ENCODE results near the gene INPP4A. TPM values are rescaled to one million over a fixed set of nuclear protein-coding genes. Genes with fewer than 3 reads are reported as not detected.

INPP4A gene
- total and polyA plus RNA-seq, 9 of the 15 experiments (the other 6 are each of a cell fraction or from before 2014, with no cell fraction given) = 1.8 to 15.7 (median 8.3) TPM

DNA sequence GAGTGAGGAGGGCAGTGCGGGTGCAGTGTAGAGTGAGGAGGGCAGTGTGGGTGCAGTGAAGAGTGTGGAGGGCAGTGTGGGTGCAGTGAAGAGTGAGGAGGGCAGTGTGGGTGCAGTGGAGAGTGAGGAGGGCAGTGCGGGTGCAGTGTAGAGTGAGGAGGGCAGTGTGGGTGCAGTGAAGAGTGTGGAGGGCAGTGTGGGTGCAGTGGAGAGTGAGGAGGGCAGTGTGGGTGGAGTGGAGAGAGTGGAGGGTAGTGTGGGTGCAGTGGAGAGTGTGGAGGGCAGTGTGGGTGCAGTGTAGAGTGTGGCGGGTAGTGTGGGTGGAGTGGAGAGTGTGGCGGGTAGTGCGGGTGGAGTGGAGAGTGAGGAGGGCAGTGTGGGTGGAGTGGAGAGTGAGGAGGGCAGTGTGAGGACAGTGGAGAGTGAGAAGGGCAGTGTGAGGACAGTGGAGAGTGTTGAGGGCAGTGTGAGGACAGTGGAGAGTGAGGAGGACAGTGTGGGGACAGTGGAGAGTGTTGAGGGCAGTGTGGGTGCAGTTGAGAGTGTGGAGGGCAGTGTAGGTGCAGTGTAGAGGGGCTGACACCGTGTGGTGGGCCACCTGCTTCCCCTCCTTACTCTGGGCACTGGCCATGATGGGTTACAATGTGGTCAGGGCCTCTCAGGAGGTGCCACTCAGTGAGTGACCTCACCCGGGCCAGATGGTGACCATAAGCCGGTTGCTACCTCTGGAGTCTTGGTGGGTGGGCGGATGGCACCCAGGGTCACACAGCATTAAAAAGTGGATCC is 28.5 kb downstream of the INPP4A start (continued):
- TF ChIP-seq SMARCC2 (IDR thresholded peaks at IDR 0.05; ENCODE audit: low read depth) (no peak), FIP1L1 (IDR thresholded peaks at IDR 0.05; ENCODE audit: low read depth, low read length, poor library complexity, severe bottlenecking) (no peak)

DNA sequence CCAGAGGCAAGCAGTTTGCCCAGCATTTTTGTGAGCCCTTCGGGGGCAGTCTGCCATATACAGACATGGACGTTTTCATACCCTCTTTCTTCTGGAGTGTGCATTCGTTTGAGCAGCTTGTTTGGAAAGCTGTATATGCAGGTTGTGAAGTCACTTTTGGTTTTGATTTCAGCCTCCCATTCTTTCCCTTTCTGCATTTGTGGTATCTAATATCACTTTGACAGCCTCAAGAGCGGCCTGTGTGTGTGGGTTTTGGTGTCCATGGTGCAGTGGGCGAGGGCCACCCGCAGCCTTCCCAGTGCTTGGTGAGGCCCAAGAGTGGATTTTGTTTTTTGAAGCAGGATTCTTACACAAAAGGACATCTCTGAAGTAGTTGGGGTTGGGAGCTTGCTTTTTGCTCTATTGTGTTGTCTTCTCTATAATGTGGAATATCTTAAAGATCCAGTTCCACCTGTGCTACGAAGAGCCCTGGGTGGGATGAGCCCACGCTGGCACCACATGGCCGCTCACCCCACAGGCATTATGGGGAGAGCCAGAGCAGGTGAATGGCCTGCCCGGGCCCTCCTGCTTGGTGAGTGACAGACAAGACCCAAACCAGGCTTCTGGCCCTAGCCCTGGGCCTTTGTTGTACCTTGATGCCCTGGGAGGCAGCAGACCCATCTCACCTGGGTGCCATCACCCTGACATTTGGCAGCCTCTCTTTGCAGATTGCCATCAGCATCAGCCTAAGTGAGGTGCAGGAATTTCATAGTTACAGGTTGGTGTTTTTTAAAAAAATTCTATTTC is 29.5 kb downstream of the INPP4A start:
- FAIRE-seq = no peak
- no peak overlapping the region for H3K9ac ChIP-seq (ENCODE audit: insufficient read depth in 1 of 2, low read depth in 2 of 2, low read length in 2 of 2)
- POLR2A ChIA-PET = interaction anchor here (1.0 to 2.1 kb wide), 3 partner anchors 10 to 12 kb away, joined by 3 to 6 read pairs (median 3); no protein-coding TSS in a partner anchor
- H2AFZ ChIP-seq (ENCODE audit: low read depth, low read length) = no peak overlapping the region
- CTCF ChIA-PET (ENCODE audit: low intra/inter-chr PET ratio) = no interaction called here
- in situ Hi-C loops (cut with MboI) (no loop called here), intact Hi-C loops (cut with micrococcal nuclease) (no loop called here)
- no peaks in the 10 kb centered on the region for H3K36me3 ChIP-seq (ENCODE audit: control insufficient read depth, insufficient read depth, low read length)
- TF ChIP-seq ZNF780A (CRISPR knock-in tag; IDR thresholded peaks at IDR 0.05) (no peak), GTF2F1 (IDR thresholded peaks at IDR 0.05; ENCODE audit: low read depth, low read length) (no peak), ZNF778 (CRISPR knock-in tag; IDR thresholded peaks at IDR 0.05) (no peak)
- TF ChIP-seq, protein P1, sequence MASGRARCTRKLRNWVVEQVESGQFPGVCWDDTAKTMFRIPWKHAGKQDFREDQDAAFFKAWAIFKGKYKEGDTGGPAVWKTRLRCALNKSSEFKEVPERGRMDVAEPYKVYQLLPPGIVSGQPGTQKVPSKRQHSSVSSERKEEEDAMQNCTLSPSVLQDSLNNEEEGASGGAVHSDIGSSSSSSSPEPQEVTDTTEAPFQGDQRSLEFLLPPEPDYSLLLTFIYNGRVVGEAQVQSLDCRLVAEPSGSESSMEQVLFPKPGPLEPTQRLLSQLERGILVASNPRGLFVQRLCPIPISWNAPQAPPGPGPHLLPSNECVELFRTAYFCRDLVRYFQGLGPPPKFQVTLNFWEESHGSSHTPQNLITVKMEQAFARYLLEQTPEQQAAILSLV (tag; IDR thresholded peaks at IDR 0.05) = no peak
- no peak for DNase-seq (ENCODE audit: extremely low read depth in 1 of 4, low spot score in 3 of 4)
- H3K4me1 ChIP-seq (replicated peaks in 1 of 2; ENCODE audit: control insufficient read depth in 2 of 2, insufficient read depth in 2 of 2, low read length in 2 of 2) = peaks cover 5 to 30% of the 10 kb centered on the region in 2 experiments; a peak in 3 of 5 replicates
- H4K20me1 ChIP-seq (replicated peaks; ENCODE audit: control insufficient read depth, insufficient read depth, low read length) = peaks cover 29% of the 10 kb centered on the region
- no TSS peak for BruUV-seq (replicated peaks)
- no peak overlapping the region for H3K27ac ChIP-seq (ENCODE audit: extremely low read depth, low read depth, low read length)
- H3K4me2 ChIP-seq (ENCODE audit: insufficient read depth, low read length) = no peak overlapping the region
- no peaks in the 10 kb centered on the region for H3K9me3 ChIP-seq (replicated peaks; ENCODE audit: control insufficient read depth, insufficient read depth, low read depth, low read length)
- WGBS (ENCODE audit: insufficient coverage, low coverage, missing lambda C conversion rate) = 61% methylated on average over 10 of the region's 10 CpGs
- H3K79me2 ChIP-seq (ENCODE audit: control insufficient read depth, insufficient read depth, low read length) = peaks cover 2% of the 10 kb centered on the region; the same call in 2 of the 3 replicates
- ATAC-seq = no peak
- no peaks in the 10 kb centered on the region for H3K27me3 ChIP-seq (ENCODE audit: control insufficient read depth in 2 of 2, insufficient read depth in 2 of 2, low read length in 2 of 2)
- peaks cover 10% of the 10 kb centered on the region for H3K9me1 ChIP-seq (ENCODE audit: control insufficient read depth, insufficient read depth, low read length)
- no peak overlapping the region for H3K4me3 ChIP-seq
